HG03432 (cell line): ENCODE measurements around the gene GALNT12.

Experiments used
- ATAC-seq: cut with Tn5 transposase; IDR thresholded peaks from one replicate; pipeline ENCODE4 v1.9.1; 2021; ENCODE audit warnings: mild to moderate bottlenecking, moderate library complexity; ENCODE audit not compliant: unreplicated experiment

The GALNT12 gene

GRCh38 chr9:98855592-98855991, 48.1 kb downstream of the GALNT12 start:
- ATAC-seq: no peak

- ATAC-seq: no peak
Measured at GRCh38 chr9:98856982-98857381, 49.5 kb downstream of the GALNT12 start.

GRCh38 chr9:98859941-98860340, 52.5 kb downstream of the GALNT12 start:
- no peak for ATAC-seq

- no peak for ATAC-seq
Measured at GRCh38 chr9:98860871-98861293, 53.4 kb downstream of the GALNT12 start.

GRCh38 chr9:98861781-98862504, 54.5 kb downstream of the GALNT12 start:
- ATAC-seq: no peak

- ATAC-seq: no peak
Measured at GRCh38 chr9:98862936-98863335, 55.5 kb downstream of the GALNT12 start.

- no peak for ATAC-seq
Measured at GRCh38 chr9:98864281-98865174, 57.1 kb downstream of the GALNT12 start.

- ATAC-seq: no peak
Measured at GRCh38 chr9:98865284-98865875, 57.9 kb downstream of the GALNT12 start.

- ATAC-seq: no peak
Measured at GRCh38 chr9:98866435-98867102, 59.1 kb downstream of the GALNT12 start.

GRCh38 chr9:98867103-98867428, 59.6 kb downstream of the GALNT12 start:
- ATAC-seq: no peak

- ATAC-seq: no peak
Measured at GRCh38 chr9:98867429-98868168, 60.1 kb downstream of the GALNT12 start.

GRCh38 chr9:98869078-98869745, 61.7 kb downstream of the GALNT12 start:
- ATAC-seq: no peak

- ATAC-seq: no peak
Measured at GRCh38 chr9:98869866-98870265, 62.4 kb downstream of the GALNT12 start.

GRCh38 chr9:98870782-98871557, 63.5 kb downstream of the GALNT12 start:
- no peak for ATAC-seq

- ATAC-seq: no peak
Measured at GRCh38 chr9:98871558-98872065, 64.1 kb downstream of the GALNT12 start.

- no peak for ATAC-seq
Measured at GRCh38 chr9:98873526-98873925, 66.1 kb downstream of the GALNT12 start.

- no peak for ATAC-seq
Measured at GRCh38 chr9:98873951-98874371, 66.5 kb downstream of the GALNT12 start.

GRCh38 chr9:98874721-98875255, 67.3 kb downstream of the GALNT12 start:
- ATAC-seq: no peak

GRCh38 chr9:98875536-98875935, 68.1 kb downstream of the GALNT12 start:
- no peak for ATAC-seq
